Sigmoid colon (tissue), 7 donors: ENCODE results near the gene NTM. TPM values are rescaled to one million over a fixed set of nuclear protein-coding genes. Genes with fewer than 3 reads are reported as not detected.

ENCODE experiments used
- DNase-seq: peaks from one replicate; pipeline ENCODE4 v3.0.0-alpha.2; 2019
- H3K27ac ChIP-seq, 4 donors: fragments of 200-600 bp; sonication (generic); one replicate each; pipeline ENCODE4 v1.5.1; 2016 to 2019; ENCODE audit warnings: mild to moderate bottlenecking in 1 of 4
- H3K27me3 ChIP-seq, 3 donors: fragments of 200-600 bp; sonication (generic); one replicate each; pipeline ENCODE4 v1.5.1; 2019; ENCODE audit warnings: mild to moderate bottlenecking in 1 of 3
- H3K36me3 ChIP-seq, 4 donors: fragments of 200-600 bp; sonication (generic); one replicate each; pipeline ENCODE4 v1.5.1; 2016 to 2019
- H3K4me1 ChIP-seq, 4 donors: fragments of 200-600 bp; sonication (generic); one replicate each; pipeline ENCODE4 v1.5.1; 2017 to 2019
- H3K4me3 ChIP-seq, 4 donors: fragments of 200-600 bp; sonication (generic); one replicate each; pipeline ENCODE4 v1.5.1; 2017 to 2019; ENCODE audit warnings: mild to moderate bottlenecking in 2 of 4, moderate library complexity in 1 of 4
- H3K9me3 ChIP-seq, 4 donors: fragments of 200-600 bp in 3 of 4; sonication (generic) in 3 of 4; one replicate each; pipeline versions ENCODE4 v1.5.1 to v1.6.1; 2013 to 2019
- EP300 ChIP-seq, 4 donors: sonication (generic); formaldehyde crosslinking; IDR thresholded peaks; one replicate each; pipeline ENCODE4 v1.6.1; 2017; ENCODE audit warnings: antibody characterized with exemption in 4 of 4
- POLR2A ChIP-seq, 2 donors: fragments of 450-650 bp; IDR thresholded peaks; one replicate each; pipeline ENCODE4 v1.6.1; 2016; ENCODE audit warnings: antibody characterized with exemption in 2 of 2, mild to moderate bottlenecking in 2 of 2, moderate library complexity in 2 of 2
- POLR2AphosphoS5 ChIP-seq, 4 donors: sonication (generic); formaldehyde crosslinking; IDR thresholded peaks; one replicate each; pipeline ENCODE4 v1.6.1; 2017; ENCODE audit warnings: antibody characterized with exemption in 4 of 4
- WGBS, 2 donors: extraction: QIAGEN DNeasy Blood & Tissue Kit; methylation state at CpG; one replicate each; pipeline ENCODE4 v1.1.7; 2013; 5-methylcytosine and 5-hydroxymethylcytosine counted together
- intact Hi-C: fragments of 100-400 bp; cut with DNase I; formaldehyde crosslinking; loops from one replicate; pipeline ENCODE4 v1.15.1; 2023
- polyA plus RNA-seq, 3 donors: library from polyadenylated mRNA; stranded (reverse); fragments of 200-250 nt; gene quantifications; one replicate each; pipeline ENCODE4 v1.2.3, GENCODE V29; 2013
- total RNA-seq, 4 donors: library from RNA; depleted of rRNA; stranded (reverse); fragments of >200 nt; gene quantifications; one replicate each; pipeline ENCODE4 v1.1.0, GENCODE V29; 2016
- TF ChIP-seq, protein P1 (sequence below), 4 experiments: fragments of 450-650 bp in 3 of 4; fragments of 200-600 bp in 1 of 4; IDR thresholded peaks; one replicate each; pipeline ENCODE4 v1.5.1; 2016 to 2019; ENCODE audit warnings: antibody characterized with exemption in 4 of 4, mild to moderate bottlenecking in 3 of 4, moderate library complexity in 2 of 4
- donor health status: healthy with polysubstance abuse.
- donor health status: Bipolar disorder and iron deficiency.
- donor health status: healthy.

Gene NTM
- total and polyA plus RNA-seq, 7 donors = 0.96 to 18.3 (median 6.4) TPM; not detected in 1

DNA sequence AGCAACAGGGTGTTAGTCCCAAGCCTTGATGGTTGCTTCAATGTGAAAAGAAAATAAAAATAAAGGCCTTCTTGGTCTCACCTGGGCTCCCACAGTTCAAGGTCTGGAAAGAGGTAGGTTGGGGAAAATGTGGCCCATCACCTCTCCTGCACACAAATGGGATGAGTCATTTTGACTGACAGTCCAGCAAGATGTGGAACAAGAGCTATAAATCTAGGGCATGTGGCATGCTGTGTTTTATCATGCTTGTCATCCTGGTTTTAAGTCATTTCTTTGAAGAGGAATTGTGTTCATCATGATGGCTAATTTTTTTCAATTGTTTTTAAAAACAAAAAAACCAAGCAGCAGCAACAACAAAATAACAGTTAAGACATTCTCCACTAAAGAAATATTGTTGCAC lies 503.7 kb downstream of the NTM start:
- Histone ChIP-seq H3K27ac (no peak overlapping the region), H3K27me3 (no peaks in the 10 kb centered on the region), H3K4me3 (no peak overlapping the region), H3K4me1 (peaks cover 0 to 25% (median 9%) of the 10 kb centered on the region in 4 donors), H3K36me3 (no peaks in the 10 kb centered on the region), H3K9me3 (no peaks in the 10 kb centered on the region)
- TF ChIP-seq, protein P1, sequence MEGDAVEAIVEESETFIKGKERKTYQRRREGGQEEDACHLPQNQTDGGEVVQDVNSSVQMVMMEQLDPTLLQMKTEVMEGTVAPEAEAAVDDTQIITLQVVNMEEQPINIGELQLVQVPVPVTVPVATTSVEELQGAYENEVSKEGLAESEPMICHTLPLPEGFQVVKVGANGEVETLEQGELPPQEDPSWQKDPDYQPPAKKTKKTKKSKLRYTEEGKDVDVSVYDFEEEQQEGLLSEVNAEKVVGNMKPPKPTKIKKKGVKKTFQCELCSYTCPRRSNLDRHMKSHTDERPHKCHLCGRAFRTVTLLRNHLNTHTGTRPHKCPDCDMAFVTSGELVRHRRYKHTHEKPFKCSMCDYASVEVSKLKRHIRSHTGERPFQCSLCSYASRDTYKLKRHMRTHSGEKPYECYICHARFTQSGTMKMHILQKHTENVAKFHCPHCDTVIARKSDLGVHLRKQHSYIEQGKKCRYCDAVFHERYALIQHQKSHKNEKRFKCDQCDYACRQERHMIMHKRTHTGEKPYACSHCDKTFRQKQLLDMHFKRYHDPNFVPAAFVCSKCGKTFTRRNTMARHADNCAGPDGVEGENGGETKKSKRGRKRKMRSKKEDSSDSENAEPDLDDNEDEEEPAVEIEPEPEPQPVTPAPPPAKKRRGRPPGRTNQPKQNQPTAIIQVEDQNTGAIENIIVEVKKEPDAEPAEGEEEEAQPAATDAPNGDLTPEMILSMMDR (IDR thresholded peaks at IDR 0.05) = no peak
- no peak for TF ChIP-seq POLR2AphosphoS5 (IDR thresholded peaks at IDR 0.05)
- no peak for TF ChIP-seq EP300 (IDR thresholded peaks at IDR 0.05)
- no peak for TF ChIP-seq POLR2A (IDR thresholded peaks at IDR 0.05)
- no peak for DNase-seq
- intact Hi-C loops = no loop called here

DNA sequence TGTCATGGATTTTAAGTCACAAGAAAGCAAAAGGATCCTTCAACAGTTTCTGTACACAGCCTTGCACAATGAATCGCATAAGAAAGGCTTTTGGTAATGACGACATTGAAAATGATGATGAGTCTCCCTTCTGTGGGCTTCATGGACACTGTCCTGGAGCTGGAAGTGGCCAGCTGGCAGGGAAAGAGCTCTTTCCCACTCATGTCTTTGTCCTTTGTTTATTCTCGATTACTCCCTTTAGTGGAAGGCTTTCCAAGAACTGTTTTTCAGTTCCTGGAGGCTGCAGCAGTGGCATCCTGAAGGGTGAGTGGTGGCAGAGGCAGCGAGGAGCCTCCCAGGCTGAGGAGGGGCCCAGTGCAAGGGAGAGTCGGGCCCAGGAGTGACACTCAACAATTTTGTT lies 505.2 kb downstream of the NTM start:
- Histone ChIP-seq H3K27ac (peak overlapping the region in 2 of 4 donors; percentile 46), H3K4me1 (peaks cover 0 to 25% (median 9%) of the 10 kb centered on the region in 4 donors), H3K36me3 (no peaks in the 10 kb centered on the region), H3K4me3 (no peak overlapping the region), H3K27me3 (no peaks in the 10 kb centered on the region), H3K9me3 (no peaks in the 10 kb centered on the region)
- WGBS, 2 donors = 57 to 66% methylated on average over 5 of the region's 5 CpGs
- no peak for TF ChIP-seq POLR2A (IDR thresholded peaks at IDR 0.05)
- TF ChIP-seq, protein P1 (IDR thresholded peaks at IDR 0.05) = no peak
- peak in 3 of 4 donors; percentile 9 to 73 (median 56) for TF ChIP-seq POLR2AphosphoS5 (IDR thresholded peaks at IDR 0.05)
- peak in 1 of 4 donors; percentile 70 for TF ChIP-seq EP300 (IDR thresholded peaks at IDR 0.05)
- DNase-seq = no peak
- intact Hi-C loops = no loop called here

DNA sequence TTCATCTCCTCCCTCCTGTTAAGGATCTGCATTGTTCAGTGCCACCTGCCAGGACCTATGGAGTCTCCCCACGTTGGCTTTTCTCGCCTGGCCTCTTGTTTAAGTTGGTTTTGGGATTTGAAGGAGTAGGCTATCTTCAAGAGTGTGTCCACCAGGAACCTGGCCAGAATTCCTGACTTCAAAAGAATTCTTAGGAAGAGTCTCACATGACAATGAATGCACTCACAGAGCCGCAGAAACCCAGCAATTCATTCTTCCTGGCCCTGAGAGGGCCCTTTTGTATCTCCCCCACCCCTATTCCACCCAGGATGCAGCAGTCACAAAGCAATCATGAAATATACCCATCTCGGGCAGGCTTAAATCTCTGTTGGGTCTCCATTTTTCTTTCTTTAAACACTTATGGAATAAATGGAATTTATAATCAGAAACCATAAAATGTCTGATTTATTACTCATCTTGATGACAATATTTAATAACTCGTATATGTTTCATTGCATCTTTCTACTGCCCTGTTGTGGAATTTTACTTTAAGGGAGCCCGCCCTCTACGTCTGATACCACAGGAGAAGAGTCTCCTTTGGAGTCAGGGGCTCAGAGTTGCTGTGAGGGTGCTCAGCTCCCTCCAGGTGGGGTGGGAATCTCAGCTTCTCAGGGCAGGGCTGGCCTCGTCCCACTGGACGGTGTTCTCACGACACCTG lies 507.0 kb downstream of the NTM start:
- no peak overlapping the region for H3K27ac ChIP-seq
- no peaks in the 10 kb centered on the region for H3K27me3 ChIP-seq
- DNase-seq = no peak
- WGBS, 2 donors = 80 to 84% methylated on average over 10 of the region's 10 CpGs
- H3K4me3 ChIP-seq = no peak overlapping the region
- H3K9me3 ChIP-seq = no peaks in the 10 kb centered on the region
- H3K36me3 ChIP-seq = no peaks in the 10 kb centered on the region
- TF ChIP-seq, protein P1 (IDR thresholded peaks at IDR 0.05) = no peak
- no peak for TF ChIP-seq EP300 (IDR thresholded peaks at IDR 0.05)
- TF ChIP-seq POLR2A (IDR thresholded peaks at IDR 0.05) = no peak
- TF ChIP-seq POLR2AphosphoS5 (IDR thresholded peaks at IDR 0.05) = no peak
- intact Hi-C loops = no loop called here
- H3K4me1 ChIP-seq = peaks cover 0 to 25% (median 9%) of the 10 kb centered on the region in 4 donors

DNA sequence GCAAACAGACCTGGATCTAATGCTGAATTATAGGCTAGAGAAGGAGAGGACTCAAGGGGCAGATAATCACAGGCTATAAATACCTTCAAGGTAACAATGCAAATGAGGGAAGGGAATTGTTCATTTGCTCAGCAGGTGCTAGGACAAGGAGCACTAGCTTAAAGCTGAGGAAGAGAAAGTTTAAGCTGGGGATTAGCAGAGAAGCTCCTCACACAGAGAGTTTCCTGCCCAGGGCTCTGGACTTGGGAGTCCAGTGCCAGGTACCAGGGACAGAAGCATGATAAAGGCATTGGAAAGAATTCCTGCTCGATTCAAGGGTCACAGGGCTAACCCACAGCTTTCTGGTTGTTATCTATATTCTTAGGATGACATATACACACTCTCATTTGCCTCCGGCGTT lies 509.9 kb downstream of the NTM start:
- TF ChIP-seq EP300 (IDR thresholded peaks at IDR 0.05) = no peak
- TF ChIP-seq, protein P1 (IDR thresholded peaks at IDR 0.05) = no peak
- TF ChIP-seq POLR2A (IDR thresholded peaks at IDR 0.05) = no peak
- no peak for TF ChIP-seq POLR2AphosphoS5 (IDR thresholded peaks at IDR 0.05)
- no peaks in the 10 kb centered on the region for H3K36me3 ChIP-seq
- no peak overlapping the region for H3K4me3 ChIP-seq
- peaks cover 0 to 19% (median 5%) of the 10 kb centered on the region in 4 donors for H3K4me1 ChIP-seq
- intact Hi-C loops = no loop called here
- H3K27me3 ChIP-seq = no peaks in the 10 kb centered on the region
- no peak for DNase-seq
- 14 to 51% methylated on average over 3 of the region's 3 CpGs for WGBS, 2 donors
- no peak overlapping the region for H3K27ac ChIP-seq
- no peaks in the 10 kb centered on the region for H3K9me3 ChIP-seq
